GM18861 (cell line): ENCODE data around the gene CACNA1H.
"Not testable (repeated sequence)": the region's sequence is repeated elsewhere in the genome, so short reads cannot be mapped to it uniquely, and the experiment has no call there.

Experiments
- ATAC-seq: cut with Tn5 transposase; IDR thresholded peaks from one replicate; pipeline ENCODE4 v1.9.1; 2021; ENCODE audit not compliant: unreplicated experiment

The CACNA1H gene

GRCh38 chr16:1244881-1245280 is 92.0 kb downstream of the CACNA1H start:
- no peak for ATAC-seq

- ATAC-seq = no peak
These were observed 92.6 kb downstream of the CACNA1H start for GRCh38 chr16:1245452-1246020.

- ATAC-seq = not testable (repeated sequence)
These were observed 95.1 kb downstream of the CACNA1H start for GRCh38 chr16:1247903-1248537.

- not testable (repeated sequence) for ATAC-seq
These were observed 96.3 kb downstream of the CACNA1H start for GRCh38 chr16:1249031-1249755.

- not testable (repeated sequence) for ATAC-seq
These were observed 100.9 kb downstream of the CACNA1H start for GRCh38 chr16:1253701-1254364.

- not testable (repeated sequence) for ATAC-seq
These were observed 101.9 kb downstream of the CACNA1H start for GRCh38 chr16:1254821-1255220.

- not testable (repeated sequence) for ATAC-seq
These were observed 102.6 kb downstream of the CACNA1H start, which contains the start of gene TPSD1 for GRCh38 chr16:1255276-1256122. TPSD1 (plus strand) TSS chr16:1256069; CDS start chr16:1256281, 212 bp downstream.

GRCh38 chr16:1256296-1256873 is 103.5 kb downstream of the CACNA1H start:
- ATAC-seq = not testable (repeated sequence)

- no peak for ATAC-seq
These were observed 104.0 kb downstream of the CACNA1H start for GRCh38 chr16:1256874-1257322.

GRCh38 chr16:1257561-1258224 is 104.8 kb downstream of the CACNA1H start:
- ATAC-seq = no peak

- no peak for ATAC-seq
These were observed 105.3 kb downstream of the CACNA1H start for GRCh38 chr16:1258225-1258600.

GRCh38 chr16:1258906-1259759 is 106.2 kb downstream of the CACNA1H start:
- ATAC-seq = no peak

GRCh38 chr16:1259760-1260068 is 106.8 kb downstream of the CACNA1H start:
- no peak for ATAC-seq

GRCh38 chr16:1260101-1260680 is 107.3 kb downstream of the CACNA1H start:
- ATAC-seq = no peak

- ATAC-seq = no peak
These were observed 108.4 kb downstream of the CACNA1H start for GRCh38 chr16:1261131-1261892.

GRCh38 chr16:1262210-1262845 is 109.4 kb downstream of the CACNA1H start:
- no peak for ATAC-seq

GRCh38 chr16:1262846-1263221 is 109.9 kb downstream of the CACNA1H start:
- no peak for ATAC-seq
